BLaER1 (cell line): ENCODE results near the gene PTGDS.

Source experiments
- H3K27ac ChIP-seq: shearing (Covaris generic); formaldehyde crosslinking; 2 replicates; pipeline ENCODE4 v1.8.1; 2022
- H3K27me3 ChIP-seq: shearing (Covaris generic); formaldehyde crosslinking; 2 replicates; pipeline ENCODE4 v1.8.1; 2022
- H3K36me3 ChIP-seq: shearing (Covaris generic); formaldehyde crosslinking; 2 replicates; pipeline ENCODE4 v1.8.1; 2022
- H3K4me1 ChIP-seq: shearing (Covaris generic); formaldehyde crosslinking; 2 replicates; pipeline ENCODE4 v1.8.1; 2022
- H3K4me2 ChIP-seq: shearing (Covaris generic); formaldehyde crosslinking; 2 replicates; pipeline ENCODE4 v1.8.1; 2022
- H3K4me3 ChIP-seq: shearing (Covaris generic); formaldehyde crosslinking; 2 replicates; pipeline ENCODE4 v1.8.1; 2022
- H3K9ac ChIP-seq: shearing (Covaris generic); formaldehyde crosslinking; 2 replicates; pipeline ENCODE4 v1.8.1; 2022
- H3K9me3 ChIP-seq: shearing (Covaris generic); formaldehyde crosslinking; 2 replicates; pipeline ENCODE4 v1.8.1; 2022
- H4K20me1 ChIP-seq: shearing (Covaris generic); formaldehyde crosslinking; 2 replicates; pipeline ENCODE4 v1.8.1; 2022
- Cebpa-rat ChIP-seq: shearing (Covaris generic); IDR thresholded peaks from 2 replicates; pipeline ENCODE4 v1.8.1; 2022

The PTGDS gene

DNA sequence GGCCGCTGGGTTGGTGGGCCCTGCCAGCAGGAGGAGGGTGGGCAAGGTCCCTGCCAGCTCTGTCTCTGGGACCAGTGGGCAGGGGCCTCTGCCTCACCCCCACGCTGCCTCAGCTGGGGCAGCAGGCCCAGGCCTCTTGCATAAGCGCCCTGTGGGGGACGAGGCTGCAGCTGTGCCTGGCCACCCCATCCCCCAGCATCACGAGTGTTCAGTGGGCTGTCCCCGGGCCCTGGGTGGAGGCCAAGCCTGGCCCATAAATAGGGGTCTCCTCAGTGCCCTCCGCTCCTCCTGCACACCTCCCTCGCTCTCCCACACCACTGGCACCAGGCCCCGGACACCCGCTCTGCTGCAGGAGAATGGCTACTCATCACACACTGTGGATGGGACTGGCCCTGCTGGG, at the start of gene PTGDS:
TSS of gene PTGDS (plus strand) at position 282 of the 400 bp plus-strand sequence. CDS start at position 357, 75 bp downstream.
- Histone ChIP-seq H3K36me3 (no peaks in the 10 kb centered on the region), H3K4me3 (no peak within 1 kb of the TSS), H3K9ac (no peak within 1 kb of the TSS), H3K27ac (no peak within 1 kb of the TSS), H3K27me3 (peaks cover 2% of the 10 kb centered on the region; the same call in 1 of the 2 replicates), H3K4me1 (peaks cover 43% of the 10 kb centered on the region), H4K20me1 (no peaks in the 10 kb centered on the region), H3K4me2 (peak within 1 kb of the TSS; percentile 70), H3K9me3 (no peaks in the 10 kb centered on the region)
- TF ChIP-seq Cebpa-rat = no peak

DNA sequence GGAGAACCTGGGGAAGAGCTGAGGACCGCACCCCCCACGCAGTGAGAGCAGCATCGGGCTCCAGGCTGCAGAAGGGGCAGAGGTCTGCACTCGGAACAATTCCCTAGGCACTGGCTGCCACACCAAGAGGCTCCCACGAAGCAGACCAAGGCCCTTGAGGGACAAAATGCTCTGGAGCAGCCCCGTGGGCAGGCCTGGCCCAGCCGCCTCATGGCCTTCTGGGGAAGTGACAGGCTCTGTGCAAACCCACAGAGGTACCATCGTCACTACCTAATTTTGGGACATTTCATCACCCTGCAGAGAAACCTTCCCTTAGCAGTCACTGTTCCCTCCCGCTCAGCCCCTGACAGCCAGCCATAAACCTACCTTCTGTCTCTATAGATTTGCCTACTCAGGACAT, 48.7 kb upstream of the PTGDS start:
- H3K4me1 ChIP-seq = no peaks in the 10 kb centered on the region

DNA sequence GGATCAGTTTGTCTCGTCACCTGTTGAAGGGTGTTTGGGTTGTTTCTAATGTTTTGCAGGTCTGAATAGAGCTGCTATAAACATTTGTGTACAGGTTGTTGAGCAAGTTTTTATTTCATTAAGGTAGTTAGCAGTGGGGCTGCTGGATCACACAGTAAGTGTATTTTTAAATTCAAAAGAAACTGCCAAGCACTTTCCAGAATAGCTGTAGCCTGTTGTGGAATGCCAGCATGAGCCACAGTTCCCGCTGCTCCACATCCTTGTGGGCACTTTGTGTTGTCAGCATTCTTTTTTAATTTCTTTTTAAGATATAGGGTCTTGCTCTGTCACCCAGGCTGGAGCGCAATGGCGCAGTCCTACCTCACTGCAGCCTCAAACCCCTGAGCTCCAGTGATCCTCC, 47.3 kb upstream of the PTGDS start:
- H3K36me3 ChIP-seq = peaks cover 89% of the 10 kb centered on the region
- no peak for TF ChIP-seq Cebpa-rat
- no peak overlapping the region for H3K4me2 ChIP-seq
- H3K27ac ChIP-seq = no peak overlapping the region
- peaks cover 31% of the 10 kb centered on the region for H4K20me1 ChIP-seq
- H3K4me1 ChIP-seq = no peaks in the 10 kb centered on the region
- no peaks in the 10 kb centered on the region for H3K9me3 ChIP-seq
- H3K27me3 ChIP-seq = no peaks in the 10 kb centered on the region
- H3K9ac ChIP-seq = no peak overlapping the region
- H3K4me3 ChIP-seq = no peak overlapping the region

More for the DNA sequence above, 48.7 kb upstream of the PTGDS start:
- H3K27ac ChIP-seq = no peak overlapping the region
- TF ChIP-seq Cebpa-rat = no peak
- H3K4me3 ChIP-seq = no peak overlapping the region
- H3K36me3 ChIP-seq = peaks cover 89% of the 10 kb centered on the region
- H4K20me1 ChIP-seq = peaks cover 31% of the 10 kb centered on the region
- no peaks in the 10 kb centered on the region for H3K27me3 ChIP-seq
- no peaks in the 10 kb centered on the region for H3K9me3 ChIP-seq
- H3K9ac ChIP-seq = no peak overlapping the region
- H3K4me2 ChIP-seq = no peak overlapping the region

DNA sequence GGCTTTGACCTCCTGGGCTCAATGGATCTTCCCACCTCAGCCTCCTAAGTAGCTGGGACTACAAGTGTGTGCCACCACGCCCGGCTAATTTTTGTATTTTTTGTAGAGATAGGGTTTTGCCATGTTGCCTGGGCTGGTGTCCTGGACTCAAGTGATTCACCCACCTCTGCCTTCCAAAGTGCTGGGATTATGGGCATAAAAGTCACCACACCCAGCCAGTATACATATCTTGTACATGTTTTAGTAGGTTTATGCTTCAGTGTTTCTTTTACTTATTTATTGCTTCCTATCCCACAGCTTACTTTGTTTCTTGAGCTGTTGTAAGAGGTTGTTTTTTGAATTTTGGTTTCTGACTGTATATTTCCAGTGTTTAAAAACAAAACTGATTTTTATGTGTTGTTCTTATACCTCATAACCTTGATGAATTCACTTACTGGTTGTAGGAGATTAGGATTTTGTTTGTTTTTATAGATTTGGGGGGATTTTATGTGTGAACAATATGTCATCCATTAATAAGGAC, 45.6 kb upstream of the PTGDS start:
- Histone ChIP-seq H3K4me1 (no peaks in the 10 kb centered on the region), H3K36me3 (peaks cover 79% of the 10 kb centered on the region), H3K4me3 (no peak overlapping the region), H3K9ac (no peak overlapping the region), H3K4me2 (no peak overlapping the region), H3K27me3 (no peaks in the 10 kb centered on the region), H3K27ac (no peak overlapping the region), H3K9me3 (no peaks in the 10 kb centered on the region), H4K20me1 (peaks cover 23% of the 10 kb centered on the region)
- no peak for TF ChIP-seq Cebpa-rat

DNA sequence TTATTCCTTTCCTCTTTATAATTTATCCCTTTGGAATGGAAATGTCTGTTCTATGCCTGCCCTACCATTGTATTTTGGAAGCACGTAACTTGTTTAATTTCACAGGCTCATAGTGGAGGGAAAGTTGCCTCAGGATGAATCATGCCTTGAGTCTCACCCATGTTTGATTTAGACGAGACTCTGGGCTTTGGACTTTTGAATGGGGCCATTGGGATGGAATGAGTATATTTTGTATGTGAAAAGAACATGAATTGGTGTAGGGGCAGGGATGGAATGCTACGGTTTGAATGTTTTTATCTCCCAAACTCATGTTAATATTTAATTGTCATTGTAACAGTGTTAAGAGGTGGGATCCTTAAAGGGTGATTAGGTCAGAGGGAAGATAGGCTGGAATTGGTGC, 43.0 kb upstream of the PTGDS start:
- H3K27ac ChIP-seq = no peak overlapping the region
- H3K4me1 ChIP-seq = no peaks in the 10 kb centered on the region
- H4K20me1 ChIP-seq = peaks cover 13% of the 10 kb centered on the region
- no peaks in the 10 kb centered on the region for H3K27me3 ChIP-seq
- TF ChIP-seq Cebpa-rat = no peak
- H3K9ac ChIP-seq = no peak overlapping the region
- no peak overlapping the region for H3K4me2 ChIP-seq
- H3K9me3 ChIP-seq = peaks cover 4% of the 10 kb centered on the region; the same call in 1 of the 2 replicates
- H3K36me3 ChIP-seq = peaks cover 77% of the 10 kb centered on the region
- no peak overlapping the region for H3K4me3 ChIP-seq

DNA sequence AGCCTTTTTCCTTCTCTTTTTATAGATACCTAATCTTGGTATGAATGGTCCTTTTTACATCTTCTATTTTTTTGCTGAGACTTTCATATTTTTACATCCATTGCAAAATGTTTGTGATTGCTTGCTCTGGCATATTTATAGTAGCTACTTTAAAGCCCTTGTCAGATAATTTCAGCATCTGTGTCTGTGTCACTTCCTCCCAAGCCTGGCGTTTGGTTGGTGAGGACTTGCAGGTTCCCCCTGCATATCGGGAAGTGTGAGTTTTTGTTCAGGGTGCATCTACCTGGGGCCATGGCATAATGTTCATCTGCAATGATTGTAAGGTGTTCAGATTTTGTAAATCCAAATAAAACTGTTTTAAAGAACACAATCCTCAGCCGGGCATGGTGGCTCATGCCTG, 41.7 kb upstream of the PTGDS start:
- Histone ChIP-seq H3K27me3 (no peaks in the 10 kb centered on the region), H4K20me1 (peaks cover 27% of the 10 kb centered on the region), H3K4me3 (no peak overlapping the region), H3K9ac (no peak overlapping the region), H3K4me1 (no peaks in the 10 kb centered on the region), H3K27ac (no peak overlapping the region), H3K36me3 (peaks cover 77% of the 10 kb centered on the region), H3K4me2 (no peak overlapping the region), H3K9me3 (peaks cover 4% of the 10 kb centered on the region; the same call in 1 of the 2 replicates)
- no peak for TF ChIP-seq Cebpa-rat

DNA sequence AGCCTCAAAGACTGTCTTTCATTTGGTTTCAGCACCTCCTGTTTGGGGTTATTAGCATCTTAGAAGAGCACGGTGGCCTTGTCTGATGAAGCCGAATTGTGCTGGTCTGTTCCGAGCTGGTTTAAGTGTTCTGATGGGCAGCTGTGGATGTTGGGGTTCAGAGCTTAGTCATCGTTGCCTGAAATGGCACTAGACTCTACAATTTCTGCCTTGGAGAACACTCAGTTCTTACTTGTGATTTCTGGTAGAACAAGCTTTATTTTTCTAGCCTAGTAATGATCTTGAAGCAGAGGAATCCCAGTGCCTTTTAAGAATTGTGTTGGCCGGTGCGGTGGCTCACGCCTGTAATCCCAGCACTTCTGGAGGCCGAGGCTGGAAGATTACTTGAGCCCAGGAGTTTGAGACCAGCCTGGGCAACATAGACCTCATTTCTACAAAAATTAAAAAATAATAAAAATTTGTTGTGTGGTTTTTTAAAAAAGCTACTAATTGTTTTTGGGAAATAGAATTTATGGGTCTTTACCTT, 40.6 kb upstream of the PTGDS start:
- H3K9me3 ChIP-seq = peaks cover 4% of the 10 kb centered on the region; the same call in 1 of the 2 replicates
- H3K9ac ChIP-seq = no peak overlapping the region
- H3K4me3 ChIP-seq = no peak overlapping the region
- no peak for TF ChIP-seq Cebpa-rat
- H3K4me1 ChIP-seq = no peaks in the 10 kb centered on the region
- peaks cover 38% of the 10 kb centered on the region for H4K20me1 ChIP-seq
- H3K27ac ChIP-seq = no peak overlapping the region
- H3K27me3 ChIP-seq = no peaks in the 10 kb centered on the region
- peaks cover 77% of the 10 kb centered on the region for H3K36me3 ChIP-seq
- H3K4me2 ChIP-seq = no peak overlapping the region

DNA sequence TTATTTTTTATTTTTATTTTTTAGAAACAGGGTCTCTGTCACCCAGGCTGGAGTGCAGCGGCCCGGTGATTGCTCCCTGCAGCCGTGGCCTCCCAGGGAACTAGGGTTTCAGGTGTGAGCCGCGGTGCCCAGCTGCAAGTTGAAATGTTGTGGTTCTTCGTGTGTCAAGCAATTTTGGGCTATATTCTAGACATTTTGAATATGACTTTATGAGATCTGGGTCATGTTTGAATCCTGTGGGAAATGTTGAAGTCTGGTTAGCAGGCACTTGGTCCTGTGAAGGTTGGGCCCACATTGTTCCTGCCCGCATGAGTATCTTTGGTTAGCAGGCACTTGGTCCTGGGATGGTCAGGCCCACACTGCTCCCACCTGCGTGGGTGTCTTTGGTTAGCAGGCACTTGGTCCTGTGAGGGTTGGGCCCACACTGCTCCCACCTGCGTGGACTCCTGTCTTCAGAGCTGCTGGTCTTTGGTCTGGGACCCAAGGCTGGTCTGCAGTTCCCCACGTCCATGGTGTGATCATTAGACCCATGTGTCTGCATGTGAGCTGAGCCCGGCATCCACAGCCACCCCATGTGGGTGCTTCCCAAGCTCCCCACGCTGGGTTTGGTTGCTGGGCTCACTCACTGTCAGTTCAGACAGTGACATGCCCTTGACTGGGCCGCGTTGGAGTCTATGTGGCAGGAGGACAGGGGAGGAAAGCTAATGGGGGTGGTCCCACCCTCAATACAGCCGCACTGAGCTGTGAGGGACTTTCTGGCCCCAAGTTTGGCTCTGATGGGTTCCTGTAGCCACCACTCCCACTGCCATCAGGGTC, 39.9 kb upstream of the PTGDS start:
- no peaks in the 10 kb centered on the region for H3K27me3 ChIP-seq
- no peak overlapping the region for H3K9ac ChIP-seq
- H3K4me3 ChIP-seq = no peak overlapping the region

DNA sequence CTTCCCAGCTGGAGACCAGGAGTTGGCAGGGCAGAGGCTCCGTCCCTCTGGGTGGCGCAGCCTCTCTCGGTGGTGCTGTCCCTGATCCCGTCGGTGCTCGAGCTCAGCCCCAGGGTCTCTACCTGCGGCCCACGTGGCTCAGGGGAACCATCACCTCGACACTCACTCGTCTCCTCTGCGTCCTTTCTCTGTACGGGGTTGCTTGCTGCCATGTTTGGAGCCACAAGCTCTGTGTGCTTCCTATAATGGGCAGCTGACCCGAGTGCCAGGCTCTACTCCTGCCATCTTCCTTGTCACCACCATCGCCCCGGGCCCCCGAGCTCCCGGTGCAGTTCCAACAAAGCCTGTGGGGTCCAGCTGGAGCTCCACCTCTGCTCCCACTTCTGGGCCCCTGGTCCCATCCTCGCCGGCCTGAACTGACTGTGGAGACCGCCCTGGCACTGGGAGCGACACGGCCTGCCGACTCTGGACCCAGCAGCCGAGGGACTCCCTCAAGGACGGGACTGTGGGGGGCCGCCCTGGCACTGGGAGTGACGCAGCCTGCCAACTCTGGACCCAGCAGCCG, 37.8 kb upstream of the PTGDS start:
- H4K20me1 ChIP-seq = peaks cover 64% of the 10 kb centered on the region
- H3K4me3 ChIP-seq = no peak overlapping the region
- H3K4me1 ChIP-seq = peaks cover 11% of the 10 kb centered on the region
- no peaks in the 10 kb centered on the region for H3K27me3 ChIP-seq
- no peak overlapping the region for H3K4me2 ChIP-seq
- peaks cover 4% of the 10 kb centered on the region; the same call in 1 of the 2 replicates for H3K9me3 ChIP-seq
- no peak overlapping the region for H3K9ac ChIP-seq
- no peak overlapping the region for H3K27ac ChIP-seq
- H3K36me3 ChIP-seq = peaks cover 72% of the 10 kb centered on the region
- no peak for TF ChIP-seq Cebpa-rat

More for the DNA sequence above, 39.9 kb upstream of the PTGDS start:
- Histone ChIP-seq H3K9me3 (peaks cover 4% of the 10 kb centered on the region; the same call in 1 of the 2 replicates), H3K4me1 (no peaks in the 10 kb centered on the region), H4K20me1 (peaks cover 44% of the 10 kb centered on the region), H3K36me3 (peaks cover 84% of the 10 kb centered on the region), H3K27ac (no peak overlapping the region), H3K4me2 (no peak overlapping the region)
- no peak for TF ChIP-seq Cebpa-rat
